WTC11 (cell line): ENCODE measurements around the gene TMEM196. TPM values are rescaled to one million over a fixed set of nuclear protein-coding genes. Genes with fewer than 3 reads are reported as not detected.

Experiments
- ATAC-seq: fragments of 200-7000 bp; cut with Tn5 transposase; 2 replicates; pipeline ENCODE4 v1.10.0; 2021; ENCODE audit warnings: mild to moderate bottlenecking, moderate library complexity
- CTCF ChIA-PET: fragments of 300-600 bp; sonication (Branson Sonifier 250); formaldehyde crosslinking; loops from one replicate; lab custom pipeline; 2021; ENCODE audit warnings: antibody characterized with exemption; lab: Charles Lee
- POLR2A ChIA-PET: fragments of 350-600 bp; sonication (Branson Sonifier 250); formaldehyde crosslinking; loops from one replicate; lab custom pipeline; 2021; ENCODE audit warnings: antibody characterized with exemption; lab: Charles Lee
- DNase-seq: peaks from one replicate; pipeline ENCODE4 v3.0.0; 2021; ENCODE audit warnings: low spot score
- H3K27ac Mint-ChIP-seq: 2 replicates; pipeline ENCODE4 v1.8.0; 2021; ENCODE audit warnings: mixed read lengths
- H3K27me3 Mint-ChIP-seq: 2 replicates; pipeline ENCODE4 v1.8.0; 2021; ENCODE audit warnings: low read depth, mild to moderate bottlenecking, moderate library complexity, mixed read lengths
- H3K36me3 Mint-ChIP-seq: 2 replicates; pipeline ENCODE4 v1.8.0; 2021; ENCODE audit warnings: mixed read lengths
- H3K4me1 Mint-ChIP-seq: 2 replicates; pipeline ENCODE4 v1.8.0; 2022; ENCODE audit warnings: mixed read lengths
- H3K4me3 Mint-ChIP-seq: 2 replicates; pipeline ENCODE4 v1.8.0; 2021; ENCODE audit warnings: mild to moderate bottlenecking, moderate library complexity, mixed read lengths
- H3K9me3 Mint-ChIP-seq: 2 replicates; pipeline ENCODE4 v1.8.0; 2021; ENCODE audit warnings: mixed read lengths
- CBFB ChIP-seq: sonication (generic); formaldehyde crosslinking; IDR thresholded peaks from 2 replicates; pipeline ENCODE4 v1.8.1; 2022; ENCODE audit warnings: mild to moderate bottlenecking, low read depth, missing genetic modification reagents
- ELF4 ChIP-seq: sonication (generic); formaldehyde crosslinking; IDR thresholded peaks from 2 replicates; pipeline ENCODE4 v1.8.1; 2022; ENCODE audit warnings: low read depth, mild to moderate bottlenecking, moderate library complexity, missing genetic modification reagents
- FOXJ3 ChIP-seq: sonication (generic); formaldehyde crosslinking; IDR thresholded peaks from 2 replicates; pipeline ENCODE4 v1.9.0; 2021; ENCODE audit warnings: missing genetic modification reagents, mild to moderate bottlenecking, borderline replicate concordance
- GRHL2 ChIP-seq: fragments of 250-450 bp; sonication (Bioruptor Pico); IDR thresholded peaks from 2 replicates; pipeline ENCODE4 v1.8.0; 2022; ENCODE audit warnings: mild to moderate bottlenecking, moderate library complexity; ENCODE audit not compliant: insufficient replicate concordance, severe bottlenecking
- JAZF1 ChIP-seq: fragments of 250-450 bp; sonication (Bioruptor Pico); IDR thresholded peaks from 2 replicates; pipeline ENCODE4 v1.9.0; 2021; ENCODE audit warnings: moderate library complexity, mild to moderate bottlenecking, inconsistent platforms
- KAT7 ChIP-seq: sonication (generic); formaldehyde crosslinking; IDR thresholded peaks from 2 replicates; pipeline ENCODE4 v1.8.1; 2023; ENCODE audit warnings: missing genetic modification reagents, mild to moderate bottlenecking, borderline replicate concordance
- MAX ChIP-seq: sonication (generic); formaldehyde crosslinking; IDR thresholded peaks from 2 replicates; pipeline ENCODE4 v1.8.0; 2022; ENCODE audit warnings: mild to moderate bottlenecking, missing genetic modification reagents
- NFYB ChIP-seq: sonication (generic); formaldehyde crosslinking; conservative IDR thresholded peaks from 2 replicates; pipeline ENCODE4 v1.8.0; 2022; ENCODE audit warnings: low read depth, missing genetic modification reagents
- NR2C2 ChIP-seq: sonication (generic); formaldehyde crosslinking; IDR thresholded peaks from 2 replicates; pipeline ENCODE4 v1.8.0; 2022; ENCODE audit warnings: mild to moderate bottlenecking, missing genetic modification reagents
- SMAD4 ChIP-seq: sonication (generic); formaldehyde crosslinking; IDR thresholded peaks from 2 replicates; pipeline ENCODE4 v1.8.0; 2022; ENCODE audit warnings: mild to moderate bottlenecking, missing genetic modification reagents
- STAT6 ChIP-seq: sonication (generic); formaldehyde crosslinking; conservative IDR thresholded peaks from 2 replicates; pipeline ENCODE4 v1.8.1; 2023; ENCODE audit warnings: mild to moderate bottlenecking, low read depth, missing genetic modification reagents, moderate library complexity
- ZMAT4 ChIP-seq: fragments of 250-450 bp; sonication (Bioruptor Pico); IDR thresholded peaks from 2 replicates; pipeline ENCODE4 v1.9.0; 2021; ENCODE audit warnings: mild to moderate bottlenecking
- ZNF423 ChIP-seq: fragments of 250-450 bp; sonication (Bioruptor Pico); IDR thresholded peaks from 2 replicates; pipeline ENCODE4 v2.1.2; 2022; ENCODE audit warnings: mild to moderate bottlenecking, moderate library complexity
- ZNF512 ChIP-seq: sonication (generic); formaldehyde crosslinking; IDR thresholded peaks from 2 replicates; pipeline ENCODE4 v1.8.1; 2022; ENCODE audit warnings: missing genetic modification reagents, borderline replicate concordance
- total RNA-seq: library from RNA; stranded (reverse); gene quantifications from 3 replicates; pipeline ENCODE4 v1.2.3, GENCODE V29; 2021
- TF ChIP-seq, protein P1 (sequence below): sonication (generic); formaldehyde crosslinking; IDR thresholded peaks from 2 replicates; pipeline ENCODE4 v1.8.0; 2023; ENCODE audit warnings: mild to moderate bottlenecking, missing genetic modification reagents
- TF ChIP-seq, protein P2 (sequence below): fragments of 250-450 bp; sonication (Bioruptor Pico); conservative IDR thresholded peaks from 2 replicates; pipeline ENCODE4 v1.9.0; 2021; ENCODE audit warnings: mild to moderate bottlenecking
- TF ChIP-seq, protein P3 (sequence below): sonication (generic); formaldehyde crosslinking; conservative IDR thresholded peaks from 2 replicates; pipeline ENCODE4 v1.8.1; 2022; ENCODE audit warnings: mild to moderate bottlenecking, missing genetic modification reagents
- TF ChIP-seq, protein P4 (sequence below): sonication (generic); formaldehyde crosslinking; IDR thresholded peaks from 2 replicates; pipeline ENCODE4 v1.8.1; 2023; ENCODE audit warnings: mild to moderate bottlenecking, missing genetic modification reagents, moderate library complexity
- TF ChIP-seq, protein P5 (sequence below): sonication (generic); formaldehyde crosslinking; IDR thresholded peaks from 2 replicates; pipeline ENCODE4 v1.8.0; 2022; ENCODE audit warnings: mild to moderate bottlenecking, missing genetic modification reagents
- TF ChIP-seq, protein P6 (sequence below): sonication (generic); formaldehyde crosslinking; IDR thresholded peaks from 2 replicates; pipeline ENCODE4 v1.8.1; 2023; ENCODE audit warnings: mild to moderate bottlenecking, missing genetic modification reagents

The TMEM196 gene
- total RNA-seq, 1 experiment from 2014 or later = 0.42 TPM

DNA sequence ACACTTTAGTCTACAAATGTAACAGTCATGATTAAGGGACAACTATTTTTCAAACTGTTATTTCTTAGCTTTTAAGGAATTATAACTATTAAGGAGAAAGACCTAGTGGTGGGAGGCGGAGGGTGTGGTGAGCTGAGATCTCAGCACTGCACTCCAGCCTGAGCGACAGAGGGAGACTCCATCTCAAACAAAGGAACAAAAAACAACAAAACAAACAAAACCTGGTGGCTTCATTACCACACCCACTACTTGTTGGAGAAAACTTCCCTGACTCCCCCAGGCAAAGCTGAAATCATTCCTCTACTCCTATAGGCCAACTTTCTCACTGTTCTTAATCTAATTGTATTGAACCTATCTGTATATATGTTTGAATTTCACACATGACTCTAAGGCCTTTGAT is 67.8 kb downstream of the TMEM196 start (continued):
- TF ChIP-seq MAX (CRISPR knock-in tag) (no peak), SMAD4 (CRISPR knock-in tag) (no peak), ZNF512 (CRISPR knock-in tag) (no peak), CBFB (CRISPR knock-in tag) (no peak), ZMAT4 (no peak), ZNF423 (no peak)
- TF ChIP-seq, protein P1, sequence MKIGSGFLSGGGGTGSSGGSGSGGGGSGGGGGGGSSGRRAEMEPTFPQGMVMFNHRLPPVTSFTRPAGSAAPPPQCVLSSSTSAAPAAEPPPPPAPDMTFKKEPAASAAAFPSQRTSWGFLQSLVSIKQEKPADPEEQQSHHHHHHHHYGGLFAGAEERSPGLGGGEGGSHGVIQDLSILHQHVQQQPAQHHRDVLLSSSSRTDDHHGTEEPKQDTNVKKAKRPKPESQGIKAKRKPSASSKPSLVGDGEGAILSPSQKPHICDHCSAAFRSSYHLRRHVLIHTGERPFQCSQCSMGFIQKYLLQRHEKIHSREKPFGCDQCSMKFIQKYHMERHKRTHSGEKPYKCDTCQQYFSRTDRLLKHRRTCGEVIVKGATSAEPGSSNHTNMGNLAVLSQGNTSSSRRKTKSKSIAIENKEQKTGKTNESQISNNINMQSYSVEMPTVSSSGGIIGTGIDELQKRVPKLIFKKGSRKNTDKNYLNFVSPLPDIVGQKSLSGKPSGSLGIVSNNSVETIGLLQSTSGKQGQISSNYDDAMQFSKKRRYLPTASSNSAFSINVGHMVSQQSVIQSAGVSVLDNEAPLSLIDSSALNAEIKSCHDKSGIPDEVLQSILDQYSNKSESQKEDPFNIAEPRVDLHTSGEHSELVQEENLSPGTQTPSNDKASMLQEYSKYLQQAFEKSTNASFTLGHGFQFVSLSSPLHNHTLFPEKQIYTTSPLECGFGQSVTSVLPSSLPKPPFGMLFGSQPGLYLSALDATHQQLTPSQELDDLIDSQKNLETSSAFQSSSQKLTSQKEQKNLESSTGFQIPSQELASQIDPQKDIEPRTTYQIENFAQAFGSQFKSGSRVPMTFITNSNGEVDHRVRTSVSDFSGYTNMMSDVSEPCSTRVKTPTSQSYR (CRISPR knock-in tag) = no peak
- TF ChIP-seq, protein P2, sequence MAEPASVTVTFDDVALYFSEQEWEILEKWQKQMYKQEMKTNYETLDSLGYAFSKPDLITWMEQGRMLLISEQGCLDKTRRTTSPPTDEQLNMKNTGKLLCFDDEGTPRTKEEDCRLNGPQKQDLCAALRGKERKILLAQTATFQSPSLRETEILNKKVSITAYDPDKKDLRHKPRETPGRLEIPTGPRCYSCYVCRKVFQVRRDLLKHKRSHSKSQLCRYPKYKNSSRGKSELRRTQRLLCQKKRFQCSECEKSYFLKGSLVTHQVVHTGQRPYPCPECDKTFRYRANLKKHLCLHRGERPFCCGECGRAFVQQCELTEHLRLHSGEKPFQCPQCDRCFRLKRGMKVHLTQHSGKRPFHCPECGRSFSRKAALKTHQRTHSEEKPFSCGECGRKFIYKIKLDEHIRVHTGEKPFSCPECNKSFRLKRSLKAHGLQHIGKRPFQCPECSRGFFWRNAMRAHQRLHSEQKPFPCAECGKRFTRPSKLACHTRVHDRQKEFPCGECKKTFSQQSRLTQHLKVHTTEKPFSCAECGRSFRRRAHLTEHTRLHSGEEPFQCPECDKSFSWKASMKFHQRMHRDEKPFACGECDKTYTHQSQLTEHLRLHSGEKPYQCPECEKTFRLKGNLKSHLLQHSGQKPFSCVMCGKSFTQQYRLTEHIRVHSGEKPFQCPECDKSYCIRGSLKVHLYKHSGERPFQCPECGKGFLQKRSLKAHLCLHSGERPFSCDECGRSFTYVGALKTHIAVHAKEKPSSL (CRISPR knock-in tag) = no peak

DNA sequence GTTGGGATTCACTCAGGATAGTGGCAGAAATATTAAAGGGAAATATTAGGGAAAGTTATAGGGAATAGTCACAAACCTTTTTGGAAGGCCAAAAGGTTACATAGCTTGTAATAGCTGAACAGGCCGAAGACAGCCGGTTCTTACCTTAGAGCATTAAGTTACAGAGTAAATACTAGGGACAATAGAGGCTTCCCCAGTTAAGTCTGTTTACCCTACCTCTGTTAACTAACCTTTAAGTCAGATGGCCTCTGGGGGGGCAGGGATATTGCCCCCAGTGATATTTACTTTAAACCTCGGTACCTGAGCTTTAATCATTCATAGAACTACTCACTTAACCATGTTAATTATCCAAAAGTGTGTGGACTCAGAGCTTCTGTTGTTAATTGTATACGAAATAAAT is 71.9 kb downstream of the TMEM196 start:
- Mint-ChIP-seq H3K4me1 (peaks cover 13% of the 10 kb centered on the region), H3K27me3 (no peaks in the 10 kb centered on the region), H3K9me3 (no peaks in the 10 kb centered on the region), H3K36me3 (peaks cover 19% of the 10 kb centered on the region), H3K27ac (no peak overlapping the region), H3K4me3 (no peak overlapping the region)
- no peak for DNase-seq
- ATAC-seq = no peak
- CTCF ChIA-PET = interaction anchor here (0.5 to 0.9 kb wide), 2 partner anchors 12 to 209 kb away, joined by 3 read pairs; no protein-coding TSS in a partner anchor
- POLR2A ChIA-PET = no interaction called here
- TF ChIP-seq, protein P3, sequence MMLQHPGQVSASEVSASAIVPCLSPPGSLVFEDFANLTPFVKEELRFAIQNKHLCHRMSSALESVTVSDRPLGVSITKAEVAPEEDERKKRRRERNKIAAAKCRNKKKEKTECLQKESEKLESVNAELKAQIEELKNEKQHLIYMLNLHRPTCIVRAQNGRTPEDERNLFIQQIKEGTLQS = no peak
- TF ChIP-seq FOXJ3 (CRISPR knock-in tag) = no peak
- no peak for TF ChIP-seq ZNF423
- no peak for TF ChIP-seq JAZF1 (CRISPR knock-in tag)
- TF ChIP-seq, protein P4, sequence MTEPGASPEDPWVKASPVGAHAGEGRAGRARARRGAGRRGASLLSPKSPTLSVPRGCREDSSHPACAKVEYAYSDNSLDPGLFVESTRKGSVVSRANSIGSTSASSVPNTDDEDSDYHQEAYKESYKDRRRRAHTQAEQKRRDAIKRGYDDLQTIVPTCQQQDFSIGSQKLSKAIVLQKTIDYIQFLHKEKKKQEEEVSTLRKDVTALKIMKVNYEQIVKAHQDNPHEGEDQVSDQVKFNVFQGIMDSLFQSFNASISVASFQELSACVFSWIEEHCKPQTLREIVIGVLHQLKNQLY (CRISPR knock-in tag) = no peak
- TF ChIP-seq NFYB (CRISPR knock-in tag) = no peak
- TF ChIP-seq GRHL2 (CRISPR knock-in tag) = no peak
- no peak for TF ChIP-seq ELF4 (CRISPR knock-in tag)
- TF ChIP-seq, protein P5, sequence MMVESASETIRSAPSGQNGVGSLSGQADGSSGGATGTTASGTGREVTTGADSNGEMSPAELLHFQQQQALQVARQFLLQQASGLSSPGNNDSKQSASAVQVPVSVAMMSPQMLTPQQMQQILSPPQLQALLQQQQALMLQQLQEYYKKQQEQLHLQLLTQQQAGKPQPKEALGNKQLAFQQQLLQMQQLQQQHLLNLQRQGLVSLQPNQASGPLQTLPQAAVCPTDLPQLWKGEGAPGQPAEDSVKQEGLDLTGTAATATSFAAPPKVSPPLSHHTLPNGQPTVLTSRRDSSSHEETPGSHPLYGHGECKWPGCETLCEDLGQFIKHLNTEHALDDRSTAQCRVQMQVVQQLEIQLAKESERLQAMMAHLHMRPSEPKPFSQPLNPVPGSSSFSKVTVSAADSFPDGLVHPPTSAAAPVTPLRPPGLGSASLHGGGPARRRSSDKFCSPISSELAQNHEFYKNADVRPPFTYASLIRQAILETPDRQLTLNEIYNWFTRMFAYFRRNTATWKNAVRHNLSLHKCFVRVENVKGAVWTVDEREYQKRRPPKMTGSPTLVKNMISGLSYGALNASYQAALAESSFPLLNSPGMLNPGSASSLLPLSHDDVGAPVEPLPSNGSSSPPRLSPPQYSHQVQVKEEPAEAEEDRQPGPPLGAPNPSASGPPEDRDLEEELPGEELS (CRISPR knock-in tag) = no peak
- no peak for TF ChIP-seq NR2C2 (CRISPR knock-in tag)
- TF ChIP-seq KAT7 (CRISPR knock-in tag) = no peak
- TF ChIP-seq, protein P6, sequence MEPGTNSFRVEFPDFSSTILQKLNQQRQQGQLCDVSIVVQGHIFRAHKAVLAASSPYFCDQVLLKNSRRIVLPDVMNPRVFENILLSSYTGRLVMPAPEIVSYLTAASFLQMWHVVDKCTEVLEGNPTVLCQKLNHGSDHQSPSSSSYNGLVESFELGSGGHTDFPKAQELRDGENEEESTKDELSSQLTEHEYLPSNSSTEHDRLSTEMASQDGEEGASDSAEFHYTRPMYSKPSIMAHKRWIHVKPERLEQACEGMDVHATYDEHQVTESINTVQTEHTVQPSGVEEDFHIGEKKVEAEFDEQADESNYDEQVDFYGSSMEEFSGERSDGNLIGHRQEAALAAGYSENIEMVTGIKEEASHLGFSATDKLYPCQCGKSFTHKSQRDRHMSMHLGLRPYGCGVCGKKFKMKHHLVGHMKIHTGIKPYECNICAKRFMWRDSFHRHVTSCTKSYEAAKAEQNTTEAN (CRISPR knock-in tag) = no peak
- TF ChIP-seq STAT6 (CRISPR knock-in tag) = no peak
